ENCODE results near the gene COBL.

Gene COBL

DNA sequence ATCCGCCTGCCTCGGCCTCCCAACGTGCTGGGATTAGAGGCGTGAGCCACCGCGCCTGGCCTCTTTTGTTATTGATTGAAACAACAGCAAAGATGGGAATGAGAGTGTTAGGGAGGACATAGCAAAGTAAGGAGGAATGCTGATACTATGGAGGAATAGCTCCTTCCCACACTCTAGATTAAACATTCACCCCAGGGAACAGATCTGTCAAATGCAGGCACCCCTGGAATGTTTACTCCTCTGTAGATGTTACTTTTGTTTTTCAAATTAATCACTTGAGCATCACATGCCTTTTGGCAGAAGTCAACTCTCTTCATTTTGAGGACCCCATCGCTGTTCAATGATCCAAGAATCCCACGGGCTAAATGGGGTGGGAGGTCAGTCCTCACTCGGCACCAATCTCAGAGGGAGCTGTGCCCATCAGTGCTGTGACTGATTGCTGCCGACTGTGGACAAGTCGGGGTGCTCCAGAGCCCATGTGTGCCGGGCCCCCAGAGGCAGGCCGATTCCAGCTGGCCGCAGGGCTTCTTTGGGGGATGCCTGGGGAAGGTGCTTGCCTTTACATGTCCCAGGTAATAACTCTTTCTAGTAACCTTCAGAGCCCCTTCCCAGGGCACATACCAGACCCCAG is 10.2 kb upstream of the COBL start:
- no peak for DNase-seq (ENCODE audit: low read depth in 3 of 3)

DNA sequence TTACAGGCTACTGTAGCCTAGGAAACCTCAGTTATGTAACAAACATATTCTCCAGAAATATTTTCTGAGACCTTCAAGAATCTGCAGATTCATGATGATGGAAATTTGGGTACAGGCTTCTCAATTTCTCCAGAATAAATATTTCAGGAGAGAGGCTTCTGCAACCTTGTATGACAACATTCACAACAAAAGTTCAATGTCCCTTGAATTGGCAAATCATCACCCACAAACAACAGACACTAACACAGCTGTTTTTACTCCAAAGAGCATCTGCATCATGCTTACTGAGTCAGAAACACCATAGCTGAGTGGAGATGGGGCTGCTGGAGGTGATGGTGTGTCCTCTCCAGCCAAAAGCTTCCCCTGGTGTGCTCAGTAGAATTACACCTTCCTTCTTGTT is 9.3 kb upstream of the COBL start:
- no peak for DNase-seq (ENCODE audit: low read depth in 3 of 3)

- no peak for DNase-seq (ENCODE audit: low read depth in 3 of 3)
These were observed 8.7 kb upstream of the COBL start for GRCh38 chr7:51325261-51325676.

DNA sequence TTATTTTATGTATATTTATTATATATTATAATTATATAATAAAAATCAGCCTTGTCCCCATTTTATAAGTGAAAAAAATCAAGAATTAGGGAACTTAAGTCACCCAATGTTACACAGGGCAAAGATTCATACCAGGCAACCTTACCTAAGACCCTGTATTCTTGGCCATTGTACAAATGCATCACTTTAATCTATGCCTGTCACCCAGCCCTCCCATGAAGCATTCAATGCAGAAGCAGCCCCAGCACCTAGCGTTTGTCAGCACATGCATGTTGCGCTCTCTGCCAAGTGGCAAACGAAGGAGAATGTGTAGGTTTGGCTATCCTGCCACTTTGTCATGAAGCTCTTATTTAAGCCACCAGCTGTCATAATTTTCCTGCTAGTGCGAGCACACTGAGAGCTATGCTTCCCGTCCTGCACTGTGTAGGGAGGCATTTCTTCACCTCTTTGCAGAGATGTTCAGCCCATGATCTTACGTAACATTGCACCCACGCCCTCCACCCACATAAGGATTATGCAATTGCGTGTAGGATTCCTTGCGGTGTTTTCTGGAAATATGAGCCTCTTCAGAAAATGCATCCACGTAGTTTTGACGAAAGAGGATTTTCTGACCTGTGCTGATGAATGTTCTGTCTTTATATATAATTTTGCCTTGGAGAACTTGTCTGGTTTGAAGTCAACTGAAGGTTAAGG is 7.7 kb upstream of the COBL start:
- DNase-seq (ENCODE audit: low read depth in 3 of 3): no peak

DNA sequence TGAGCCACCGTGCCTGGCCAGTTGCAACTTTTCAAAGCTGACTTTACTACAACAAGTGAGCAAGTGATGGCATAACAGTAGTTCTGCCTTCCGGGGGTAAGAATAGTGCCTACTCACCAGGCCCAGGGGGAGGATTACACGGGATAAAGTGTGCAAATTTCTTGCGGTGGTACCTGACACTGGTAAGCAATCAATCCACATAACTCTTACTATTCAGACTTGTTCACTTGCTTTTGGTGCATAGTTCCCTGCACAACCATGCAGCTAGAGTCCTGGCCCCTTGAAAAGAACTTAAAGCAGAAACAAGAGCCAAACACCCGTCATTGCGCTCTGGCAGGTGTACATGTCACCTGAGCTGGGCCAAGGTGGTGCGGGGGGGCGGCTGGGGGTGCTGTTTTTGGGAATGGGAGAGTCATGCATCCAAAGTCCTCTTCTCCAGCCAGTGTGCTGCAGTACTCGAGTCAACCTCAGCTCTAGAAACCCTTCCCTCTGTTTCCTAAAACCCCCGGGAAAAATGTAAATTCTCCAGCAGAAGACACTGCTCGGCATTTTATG is 5.4 kb upstream of the COBL start:
- DNase-seq (ENCODE audit: low read depth in 3 of 3): no peak

DNA sequence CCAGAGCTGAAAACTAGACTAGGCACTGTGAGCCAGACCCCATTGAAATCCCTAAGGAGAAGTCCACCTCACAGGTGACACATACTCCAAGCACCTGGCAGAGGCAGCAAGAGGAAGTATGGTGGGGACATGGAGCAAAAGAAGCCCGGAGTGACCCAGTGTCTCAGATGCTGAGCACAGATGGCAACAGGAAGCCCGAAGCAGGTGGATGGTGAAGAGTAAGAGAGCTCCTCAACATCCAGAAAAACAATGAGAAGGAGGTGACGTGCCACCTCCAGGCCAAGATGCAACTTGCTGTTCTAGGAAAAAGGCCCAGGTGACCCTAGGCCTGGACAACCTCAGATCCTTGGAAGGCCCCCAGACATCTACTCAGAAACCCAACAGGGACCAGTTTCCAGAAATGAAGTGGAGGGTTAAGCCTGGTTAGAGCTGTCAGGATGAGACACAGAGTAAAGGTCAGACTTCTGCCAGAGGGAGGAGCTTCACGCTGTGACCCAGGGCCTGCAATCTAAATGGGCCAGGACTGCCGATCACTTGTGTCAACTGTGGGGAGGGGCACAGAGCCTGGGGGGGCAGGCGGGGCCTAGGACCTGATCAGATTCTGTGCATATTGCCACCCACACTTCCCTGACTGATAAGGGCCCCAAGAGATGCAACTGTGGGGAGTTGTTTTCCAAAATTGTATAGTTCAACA is 2.4 kb upstream of the COBL start:
- no peak for DNase-seq (ENCODE audit: low read depth in 3 of 3)

DNA sequence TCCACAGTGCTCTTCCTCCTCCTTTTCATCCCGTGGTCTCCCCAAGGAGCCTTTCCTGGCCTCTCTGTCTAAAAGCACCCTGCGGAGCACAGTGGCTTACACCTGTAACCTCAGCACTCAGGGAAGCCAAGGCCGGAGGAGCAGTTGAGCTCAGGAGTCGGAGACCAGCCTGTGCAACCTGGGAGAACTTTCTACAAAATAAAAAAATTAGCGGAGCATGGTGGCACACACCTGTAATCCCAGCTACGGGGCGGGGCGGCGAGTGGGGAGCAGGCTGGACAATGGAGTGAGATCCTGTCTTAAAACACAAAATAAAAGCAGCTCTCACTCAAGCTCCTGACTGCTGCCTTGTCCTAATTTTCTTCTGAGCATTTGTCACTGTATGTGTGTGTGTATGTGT is 1.4 kb upstream of the COBL start:
- DNase-seq (ENCODE audit: low read depth in 3 of 3): no peak

DNA sequence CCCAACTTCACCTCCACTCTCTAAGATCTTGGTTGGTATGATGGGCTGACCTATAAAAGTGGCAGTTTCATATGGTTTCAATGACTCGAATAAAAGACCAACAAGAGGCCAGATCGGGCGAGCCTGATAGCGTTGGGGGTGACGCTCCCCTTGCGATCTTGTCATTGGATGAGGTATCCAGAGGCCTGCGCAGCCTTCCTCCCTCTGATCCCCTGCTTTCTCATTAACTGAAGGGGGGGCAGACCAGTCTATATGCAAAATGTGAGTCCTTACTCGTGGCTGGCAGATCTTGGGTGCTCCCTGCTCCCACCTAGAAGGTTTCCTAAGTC is 937 bp upstream of the COBL start:
- no peak for DNase-seq (ENCODE audit: low read depth in 3 of 3)

GRCh38 chr7:51316262-51316665 is 345 bp downstream of the COBL start:
- no peak for DNase-seq (ENCODE audit: low read depth in 3 of 3)

- DNase-seq (ENCODE audit: low read depth in 3 of 3): no peak
These were observed 982 bp downstream of the COBL start for GRCh38 chr7:51315393-51316261.

- DNase-seq (ENCODE audit: low read depth in 3 of 3): no peak
These were observed 1.9 kb downstream of the COBL start for GRCh38 chr7:51314726-51315125.

GRCh38 chr7:51313738-51314425 is 2.7 kb downstream of the COBL start:
- DNase-seq (ENCODE audit: low read depth in 3 of 3): no peak

GRCh38 chr7:51312951-51313737 is 3.5 kb downstream of the COBL start:
- no peak for DNase-seq (ENCODE audit: low read depth in 3 of 3)

DNA sequence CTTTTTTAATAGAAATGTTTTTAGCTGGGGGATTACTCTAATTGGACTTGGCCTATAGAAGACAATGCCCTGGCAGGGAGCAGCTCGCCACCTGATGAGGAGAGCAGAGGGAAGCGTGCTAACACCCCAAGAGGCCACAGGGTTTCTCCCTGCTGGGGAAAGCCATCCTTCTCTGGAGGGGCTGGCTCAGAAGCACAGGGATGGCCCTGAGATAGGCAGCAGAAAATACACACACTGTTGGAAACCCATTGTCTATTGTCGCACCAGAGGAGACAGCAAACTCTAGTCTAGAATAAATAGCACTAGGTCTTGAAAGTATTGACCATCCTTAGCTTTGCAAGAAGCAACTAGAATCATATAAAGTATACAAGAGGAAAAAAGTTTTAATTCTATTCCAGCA is 5.4 kb downstream of the COBL start:
- DNase-seq (ENCODE audit: low read depth in 3 of 3): no peak

GRCh38 chr7:51310131-51310583 is 6.5 kb downstream of the COBL start:
- no peak for DNase-seq (ENCODE audit: low read depth in 3 of 3)

DNA sequence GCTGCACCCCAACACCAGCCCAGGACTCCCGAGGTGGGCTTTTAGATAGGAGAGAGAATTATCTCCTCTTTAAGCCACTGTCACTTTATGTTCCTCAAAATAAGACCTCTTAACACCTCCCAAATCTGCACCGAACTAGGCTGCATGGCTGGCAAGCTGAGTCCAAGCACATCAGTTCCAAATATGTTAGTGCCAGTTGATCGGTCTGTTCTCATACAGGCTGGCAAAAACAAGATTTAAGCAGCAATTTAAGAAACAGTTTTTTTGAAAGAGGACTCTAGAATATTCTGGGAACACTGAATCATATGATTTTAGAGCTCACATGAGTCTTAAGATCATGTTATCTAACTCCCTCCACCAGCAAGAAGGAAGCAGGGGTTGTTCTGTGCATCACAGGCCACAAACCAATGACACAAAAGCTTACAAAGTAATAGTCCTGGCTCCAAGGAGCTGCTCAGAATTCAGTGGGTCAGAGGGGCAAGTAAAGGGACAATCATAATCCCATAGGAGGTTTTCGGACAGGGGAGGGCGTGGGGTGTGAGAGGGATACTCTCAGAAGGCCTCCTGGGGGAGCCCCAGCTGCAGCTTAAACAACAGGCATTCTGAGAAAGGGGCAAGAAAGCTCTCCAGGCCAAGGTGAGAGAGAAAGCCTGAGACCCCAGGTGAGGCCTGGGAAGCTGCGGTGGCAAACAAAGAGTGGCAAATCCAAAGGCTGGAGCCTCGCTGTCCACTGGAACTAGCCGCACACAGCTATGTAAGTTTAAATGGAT is 7.1 kb downstream of the COBL start:
- no peak for DNase-seq (ENCODE audit: low read depth in 3 of 3)

- no peak for DNase-seq (ENCODE audit: low read depth in 3 of 3)
These were observed 7.9 kb downstream of the COBL start for GRCh38 chr7:51308696-51309095.

- no peak for DNase-seq (ENCODE audit: low read depth in 3 of 3)
These were observed 8.3 kb downstream of the COBL start for GRCh38 chr7:51308265-51308664.

- DNase-seq (ENCODE audit: low read depth in 3 of 3): no peak
These were observed 8.9 kb downstream of the COBL start for GRCh38 chr7:51307651-51308210.
